ENCODE data around the gene FALEC.

Gene FALEC

DNA sequence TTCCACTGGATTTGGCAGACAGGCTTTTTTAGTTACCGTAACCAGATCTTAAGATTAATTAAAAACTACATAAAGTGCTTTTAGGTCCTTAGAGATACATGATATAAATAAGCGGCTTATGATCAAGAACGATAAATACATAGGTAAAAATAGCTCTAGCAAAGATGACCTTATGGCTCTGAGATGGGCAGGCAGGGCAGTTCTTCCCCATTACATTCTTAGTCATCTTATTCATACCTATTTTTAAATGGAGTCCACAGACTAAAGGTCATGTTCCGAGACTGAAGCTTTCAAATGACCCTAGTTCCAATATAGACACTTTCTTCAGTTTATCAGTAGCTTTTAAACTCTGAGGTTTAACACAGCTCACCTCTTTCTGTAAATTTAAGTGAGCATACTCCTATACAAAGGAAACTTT is 59.5 kb downstream of the FALEC start:
- Mint-ChIP-seq H3K27me3 (ENCODE audit: low read depth, poor library complexity) (no peaks in the 10 kb centered on the region), H3K27ac (peak overlapping the region; percentile 74), H3K4me3 (peak overlapping the region; percentile 100), H3K9me3 (no peaks in the 10 kb centered on the region), H3K36me3 (ENCODE audit: low read depth) (peaks cover 72% of the 10 kb centered on the region), H3K4me1 (peaks cover 48% of the 10 kb centered on the region)
- DNase-seq: no peak
- TF ChIP-seq, protein P1, sequence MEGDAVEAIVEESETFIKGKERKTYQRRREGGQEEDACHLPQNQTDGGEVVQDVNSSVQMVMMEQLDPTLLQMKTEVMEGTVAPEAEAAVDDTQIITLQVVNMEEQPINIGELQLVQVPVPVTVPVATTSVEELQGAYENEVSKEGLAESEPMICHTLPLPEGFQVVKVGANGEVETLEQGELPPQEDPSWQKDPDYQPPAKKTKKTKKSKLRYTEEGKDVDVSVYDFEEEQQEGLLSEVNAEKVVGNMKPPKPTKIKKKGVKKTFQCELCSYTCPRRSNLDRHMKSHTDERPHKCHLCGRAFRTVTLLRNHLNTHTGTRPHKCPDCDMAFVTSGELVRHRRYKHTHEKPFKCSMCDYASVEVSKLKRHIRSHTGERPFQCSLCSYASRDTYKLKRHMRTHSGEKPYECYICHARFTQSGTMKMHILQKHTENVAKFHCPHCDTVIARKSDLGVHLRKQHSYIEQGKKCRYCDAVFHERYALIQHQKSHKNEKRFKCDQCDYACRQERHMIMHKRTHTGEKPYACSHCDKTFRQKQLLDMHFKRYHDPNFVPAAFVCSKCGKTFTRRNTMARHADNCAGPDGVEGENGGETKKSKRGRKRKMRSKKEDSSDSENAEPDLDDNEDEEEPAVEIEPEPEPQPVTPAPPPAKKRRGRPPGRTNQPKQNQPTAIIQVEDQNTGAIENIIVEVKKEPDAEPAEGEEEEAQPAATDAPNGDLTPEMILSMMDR (IDR thresholded peaks at IDR 0.05): no peak

DNA sequence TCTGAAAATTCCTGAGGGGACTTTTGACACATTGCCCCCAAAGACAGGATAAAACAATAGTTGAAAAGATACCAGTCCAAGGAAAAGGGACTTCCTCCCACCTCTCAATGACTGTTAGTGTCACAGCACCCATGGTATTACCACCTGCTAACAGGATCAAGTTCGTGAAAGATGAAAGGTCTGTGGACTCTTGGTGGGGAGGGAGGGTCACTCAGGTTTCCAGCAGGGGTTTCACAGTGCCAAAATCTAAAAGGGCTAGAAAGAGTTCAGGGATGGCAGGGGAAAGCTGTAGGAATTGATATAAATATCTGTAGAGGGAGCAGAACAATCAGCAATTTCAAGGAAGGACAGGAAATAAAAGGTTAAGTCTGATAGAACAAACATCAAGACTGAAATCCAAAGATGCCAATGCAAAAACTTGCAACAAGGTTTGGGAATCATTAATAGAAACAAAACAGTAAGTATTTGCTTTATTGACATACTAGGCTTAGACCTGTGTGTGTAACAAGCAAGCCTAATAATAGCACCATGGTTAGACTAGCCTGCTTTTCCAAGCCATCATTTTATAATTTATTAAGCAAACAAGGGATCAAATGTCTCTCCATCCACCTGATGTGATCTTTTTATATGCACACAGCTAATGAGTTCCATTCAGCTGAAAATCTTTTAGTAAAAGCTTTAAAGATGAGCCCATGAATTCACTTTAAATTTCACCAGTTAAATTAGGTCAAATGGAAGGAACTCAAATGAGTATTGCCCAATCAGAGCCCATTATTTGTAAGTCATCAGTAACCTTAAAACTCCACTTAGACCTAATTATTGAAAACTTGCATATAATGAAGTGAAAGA is 60.2 kb downstream of the FALEC start:
- peak overlapping the region; percentile 76 for H3K27ac Mint-ChIP-seq
- no peak for DNase-seq
- H3K36me3 Mint-ChIP-seq (ENCODE audit: low read depth): peaks cover 70% of the 10 kb centered on the region
- peaks cover 51% of the 10 kb centered on the region for H3K4me1 Mint-ChIP-seq
- TF ChIP-seq, protein P1 (IDR thresholded peaks at IDR 0.05): no peak
- no peaks in the 10 kb centered on the region for H3K9me3 Mint-ChIP-seq
- no peaks in the 10 kb centered on the region for H3K27me3 Mint-ChIP-seq (ENCODE audit: low read depth, poor library complexity)
- peak overlapping the region; percentile 100 for H3K4me3 Mint-ChIP-seq

DNA sequence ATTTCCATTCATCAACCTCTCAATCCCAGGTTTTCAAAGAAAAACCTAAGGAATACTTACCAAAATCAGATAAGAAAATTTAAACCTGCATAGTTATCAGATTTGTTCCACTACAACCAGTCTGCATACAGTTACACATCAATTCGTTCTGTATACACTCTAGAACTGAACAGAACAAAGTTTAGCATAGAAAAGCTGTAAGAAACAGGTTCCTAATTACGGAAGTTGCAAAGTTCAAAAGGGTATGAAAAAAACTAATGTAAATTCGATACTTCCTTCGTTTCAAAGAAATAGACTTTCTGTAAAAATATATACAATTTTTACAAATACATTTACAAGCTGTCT is 60.8 kb downstream of the FALEC start:
- Mint-ChIP-seq H3K27me3 (ENCODE audit: low read depth, poor library complexity) (no peaks in the 10 kb centered on the region), H3K4me1 (peaks cover 53% of the 10 kb centered on the region), H3K27ac (peak overlapping the region; percentile 48), H3K36me3 (ENCODE audit: low read depth) (peaks cover 64% of the 10 kb centered on the region), H3K9me3 (no peaks in the 10 kb centered on the region), H3K4me3 (peak overlapping the region; percentile 100)
- TF ChIP-seq, protein P1 (IDR thresholded peaks at IDR 0.05): no peak
- no peak for DNase-seq

DNA sequence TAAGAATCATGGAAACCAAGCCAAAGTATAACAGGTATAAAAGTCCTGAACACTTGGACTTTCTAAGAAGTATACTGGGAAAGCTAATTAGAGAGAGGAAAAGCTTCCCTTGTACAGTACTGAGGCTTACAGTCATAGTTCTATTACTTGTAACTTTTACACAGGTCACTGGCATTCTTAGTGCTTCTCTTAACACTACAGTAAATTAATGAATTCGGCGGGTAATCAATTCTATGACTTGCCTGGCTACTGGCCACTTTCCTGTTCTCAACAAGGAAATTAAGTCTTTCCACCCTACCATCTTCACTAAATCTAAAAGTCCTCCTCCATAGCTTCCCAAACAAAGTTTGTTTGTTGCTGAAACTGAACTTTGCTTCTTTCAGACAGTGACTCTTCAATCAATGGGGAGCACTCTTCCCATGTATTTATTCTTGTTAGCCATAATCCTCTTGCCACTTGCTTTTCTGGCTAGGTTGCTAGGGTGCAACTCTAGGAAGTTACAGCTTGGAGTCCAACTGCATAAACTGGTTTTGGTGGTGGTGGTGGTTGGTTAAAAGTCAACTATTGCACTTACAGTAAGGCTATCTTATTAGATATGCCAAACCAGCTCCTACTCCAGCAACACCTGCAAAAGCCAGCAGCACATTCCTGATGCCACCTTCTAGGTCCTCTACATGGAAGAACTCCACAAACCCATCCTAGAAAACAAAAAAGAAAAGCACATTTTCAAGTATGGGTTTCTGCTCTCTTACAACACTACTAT is 61.4 kb downstream of the FALEC start:
- peak overlapping the region; percentile 100 for H3K4me3 Mint-ChIP-seq
- DNase-seq: no peak
- peaks cover 63% of the 10 kb centered on the region for H3K36me3 Mint-ChIP-seq (ENCODE audit: low read depth)

DNA sequence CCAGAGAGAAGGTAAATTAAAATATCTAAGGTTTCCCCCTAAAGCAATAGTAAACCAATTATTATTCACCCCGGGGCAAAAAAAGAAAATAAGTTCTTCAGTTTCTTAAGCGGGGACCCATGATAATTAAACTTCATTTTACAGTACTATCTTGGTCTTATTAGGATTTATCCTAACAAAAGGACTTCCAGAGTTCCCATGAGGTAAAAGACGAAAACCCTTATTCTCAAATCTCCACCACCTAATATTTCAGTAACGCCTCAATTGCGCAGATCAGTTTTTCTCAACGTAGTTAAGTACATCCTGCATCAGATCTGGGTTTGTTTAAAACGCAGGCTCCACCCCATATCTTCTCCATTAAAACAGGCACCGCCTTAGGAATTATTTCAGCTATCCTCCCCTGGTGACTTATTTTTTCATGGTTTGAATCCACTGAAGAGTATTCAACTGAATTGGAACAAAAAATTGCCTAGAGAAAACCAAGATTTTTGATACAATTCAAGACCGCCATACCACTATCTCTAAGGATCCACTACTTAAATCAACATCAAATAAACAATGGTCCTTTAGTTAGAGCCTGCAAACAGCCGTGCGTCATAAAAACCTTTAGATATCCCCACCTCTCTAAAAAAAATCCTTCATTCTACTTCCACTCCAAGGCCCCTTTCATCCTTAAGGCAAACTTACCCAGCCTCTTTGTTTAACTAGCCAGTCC is 62.2 kb downstream of the FALEC start:
- no peaks in the 10 kb centered on the region for H3K9me3 Mint-ChIP-seq
- peaks cover 63% of the 10 kb centered on the region for H3K36me3 Mint-ChIP-seq (ENCODE audit: low read depth)
- TF ChIP-seq, protein P1 (IDR thresholded peaks at IDR 0.05): no peak
- DNase-seq: no peak
- no peaks in the 10 kb centered on the region for H3K27me3 Mint-ChIP-seq (ENCODE audit: low read depth, poor library complexity)
- peaks cover 53% of the 10 kb centered on the region for H3K4me1 Mint-ChIP-seq
- H3K27ac Mint-ChIP-seq: peak overlapping the region; percentile 100
- H3K4me3 Mint-ChIP-seq: peak overlapping the region; percentile 100

More for the DNA sequence above, 61.4 kb downstream of the FALEC start:
- H3K27me3 Mint-ChIP-seq (ENCODE audit: low read depth, poor library complexity): no peaks in the 10 kb centered on the region
- no peaks in the 10 kb centered on the region for H3K9me3 Mint-ChIP-seq
- H3K27ac Mint-ChIP-seq: peak overlapping the region; percentile 100
- H3K4me1 Mint-ChIP-seq: peaks cover 53% of the 10 kb centered on the region
- TF ChIP-seq, protein P1 (IDR thresholded peaks at IDR 0.05): no peak
